ENCODE results near the gene CCDC77. TPM values are rescaled to one million over a fixed set of nuclear protein-coding genes. Genes with fewer than 3 reads are reported as not detected.

The CCDC77 gene
- total RNA-seq, 1 donor from 2014 or later = 17.1 TPM

DNA sequence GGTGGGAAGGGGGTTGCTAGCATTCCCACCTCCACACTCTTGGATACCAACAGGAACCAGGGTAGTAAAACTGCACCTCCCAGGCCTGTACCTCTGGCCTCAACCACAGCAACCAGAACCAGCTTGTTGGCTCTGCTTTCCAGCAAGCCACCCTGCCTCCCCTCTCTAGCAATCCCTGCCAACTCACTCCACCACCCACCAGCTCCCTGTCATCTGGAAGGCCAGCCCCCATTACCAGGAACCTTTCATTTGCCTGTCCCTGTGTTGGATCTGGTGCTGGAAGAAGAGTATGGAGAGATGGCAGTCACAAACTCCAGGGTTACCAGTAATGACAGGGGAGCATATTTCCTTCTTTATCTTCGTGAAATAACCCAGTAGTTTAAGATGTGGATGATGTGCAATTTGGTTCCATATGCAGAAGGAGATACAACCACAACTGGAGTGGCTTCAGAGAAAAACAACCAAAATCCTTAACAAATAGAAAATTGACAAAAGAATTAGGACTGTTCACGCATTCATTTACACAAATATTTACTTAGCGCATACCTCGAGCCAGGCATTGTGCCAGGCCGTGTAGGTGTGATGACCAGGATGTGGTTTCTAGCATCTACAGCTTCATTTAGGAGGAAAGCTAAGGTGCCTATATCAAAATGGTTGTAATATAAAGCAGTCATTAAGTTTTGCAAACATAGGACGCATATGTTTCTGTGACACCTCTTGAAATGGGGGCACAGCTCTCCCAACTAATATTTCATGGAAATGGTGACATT lies 61.7 kb downstream of the CCDC77 start:
- no peak for DNase-seq
- TF ChIP-seq, protein P1, sequence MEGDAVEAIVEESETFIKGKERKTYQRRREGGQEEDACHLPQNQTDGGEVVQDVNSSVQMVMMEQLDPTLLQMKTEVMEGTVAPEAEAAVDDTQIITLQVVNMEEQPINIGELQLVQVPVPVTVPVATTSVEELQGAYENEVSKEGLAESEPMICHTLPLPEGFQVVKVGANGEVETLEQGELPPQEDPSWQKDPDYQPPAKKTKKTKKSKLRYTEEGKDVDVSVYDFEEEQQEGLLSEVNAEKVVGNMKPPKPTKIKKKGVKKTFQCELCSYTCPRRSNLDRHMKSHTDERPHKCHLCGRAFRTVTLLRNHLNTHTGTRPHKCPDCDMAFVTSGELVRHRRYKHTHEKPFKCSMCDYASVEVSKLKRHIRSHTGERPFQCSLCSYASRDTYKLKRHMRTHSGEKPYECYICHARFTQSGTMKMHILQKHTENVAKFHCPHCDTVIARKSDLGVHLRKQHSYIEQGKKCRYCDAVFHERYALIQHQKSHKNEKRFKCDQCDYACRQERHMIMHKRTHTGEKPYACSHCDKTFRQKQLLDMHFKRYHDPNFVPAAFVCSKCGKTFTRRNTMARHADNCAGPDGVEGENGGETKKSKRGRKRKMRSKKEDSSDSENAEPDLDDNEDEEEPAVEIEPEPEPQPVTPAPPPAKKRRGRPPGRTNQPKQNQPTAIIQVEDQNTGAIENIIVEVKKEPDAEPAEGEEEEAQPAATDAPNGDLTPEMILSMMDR (IDR thresholded peaks at IDR 0.05; ENCODE audit: partially characterized antibody, unreplicated experiment) = no peak
- Mint-ChIP-seq H3K27ac (ENCODE audit: unreplicated experiment) (no peak overlapping the region), H3K27me3 (ENCODE audit: unreplicated experiment) (peaks cover 22% of the 10 kb centered on the region), H3K4me1 (ENCODE audit: low read depth, unreplicated experiment) (peaks cover 3% of the 10 kb centered on the region), H3K36me3 (ENCODE audit: unreplicated experiment) (no peaks in the 10 kb centered on the region), H3K4me3 (ENCODE audit: unreplicated experiment) (no peak overlapping the region), H3K9me3 (ENCODE audit: unreplicated experiment) (peaks cover 6% of the 10 kb centered on the region)

DNA sequence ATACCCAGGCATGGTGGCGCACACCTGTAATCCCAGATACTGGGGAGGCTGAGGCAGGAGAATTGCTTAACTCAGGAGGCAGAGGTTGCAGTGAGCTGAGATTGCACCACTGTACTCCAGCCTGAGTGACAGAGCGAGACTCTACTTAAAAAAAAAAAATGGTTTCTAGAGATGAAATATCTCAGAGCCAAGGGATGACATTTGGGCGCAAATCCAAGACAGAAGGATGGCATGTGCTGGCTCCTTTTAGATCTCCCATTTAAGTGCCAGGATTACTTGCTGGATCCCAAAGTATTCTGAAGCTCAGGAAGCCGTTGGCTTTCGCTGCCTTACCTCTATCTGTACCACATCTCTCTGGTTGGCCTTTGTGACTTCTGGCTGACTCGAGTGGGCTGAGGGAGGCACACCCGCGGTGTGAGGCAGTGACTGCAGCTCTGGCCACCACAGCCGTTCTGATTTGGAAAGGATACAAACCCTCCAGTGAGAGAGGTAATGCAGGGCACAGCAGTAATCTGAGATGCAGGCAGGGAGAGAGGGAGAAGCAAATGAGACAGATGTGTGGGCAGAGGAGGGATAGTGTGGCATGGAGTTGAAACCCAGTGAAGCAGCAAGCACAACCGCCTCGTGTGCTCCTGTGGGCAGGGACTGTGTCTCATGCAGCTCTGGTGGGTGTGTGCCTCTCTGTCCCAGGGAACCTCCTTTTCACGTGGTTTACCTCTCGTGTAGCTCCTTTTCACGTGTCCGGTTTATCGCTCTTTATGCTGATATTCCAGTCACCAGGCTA lies 63.2 kb downstream of the CCDC77 start:
- DNase-seq = no peak
- Mint-ChIP-seq H3K4me1 (ENCODE audit: low read depth, unreplicated experiment) (peaks cover 3% of the 10 kb centered on the region), H3K27ac (ENCODE audit: unreplicated experiment) (no peak overlapping the region)

DNA sequence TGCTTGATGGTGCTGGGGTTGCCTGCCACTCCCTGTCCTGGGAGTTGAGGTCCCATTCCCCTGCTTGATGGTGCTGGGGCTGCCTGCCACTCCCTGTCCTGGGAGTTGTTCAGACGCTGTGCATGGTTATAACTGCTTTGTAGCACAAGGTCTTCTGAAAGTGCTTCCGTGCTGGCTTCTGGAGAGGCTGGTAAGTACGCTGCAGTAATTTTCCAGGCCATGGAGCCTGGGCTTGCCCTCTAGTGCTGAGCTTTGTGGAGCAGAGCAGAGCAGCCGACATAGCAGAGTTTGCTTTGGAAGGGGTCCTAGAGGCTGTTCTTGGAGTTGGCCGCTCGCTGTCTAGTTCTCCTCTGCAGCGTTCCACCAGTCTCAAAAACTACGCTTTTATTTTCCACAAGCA lies 64.6 kb downstream of the CCDC77 start:
- no peak overlapping the region for H3K4me3 Mint-ChIP-seq (ENCODE audit: unreplicated experiment)
- H3K27me3 Mint-ChIP-seq (ENCODE audit: unreplicated experiment) = peaks cover 12% of the 10 kb centered on the region
- no peak for DNase-seq
- H3K27ac Mint-ChIP-seq (ENCODE audit: unreplicated experiment) = no peak overlapping the region
- TF ChIP-seq, protein P1 (IDR thresholded peaks at IDR 0.05; ENCODE audit: partially characterized antibody, unreplicated experiment) = no peak
- no peaks in the 10 kb centered on the region for H3K36me3 Mint-ChIP-seq (ENCODE audit: unreplicated experiment)
- H3K9me3 Mint-ChIP-seq (ENCODE audit: unreplicated experiment) = peaks cover 4% of the 10 kb centered on the region
- peaks cover under 1% of the 10 kb centered on the region for H3K4me1 Mint-ChIP-seq (ENCODE audit: low read depth, unreplicated experiment)

More for the DNA sequence above, 63.2 kb downstream of the CCDC77 start:
- Mint-ChIP-seq H3K4me3 (ENCODE audit: unreplicated experiment) (no peak overlapping the region), H3K27me3 (ENCODE audit: unreplicated experiment) (peaks cover 14% of the 10 kb centered on the region), H3K36me3 (ENCODE audit: unreplicated experiment) (no peaks in the 10 kb centered on the region), H3K9me3 (ENCODE audit: unreplicated experiment) (peaks cover 6% of the 10 kb centered on the region)
- TF ChIP-seq, protein P1 (IDR thresholded peaks at IDR 0.05; ENCODE audit: partially characterized antibody, unreplicated experiment) = no peak

DNA sequence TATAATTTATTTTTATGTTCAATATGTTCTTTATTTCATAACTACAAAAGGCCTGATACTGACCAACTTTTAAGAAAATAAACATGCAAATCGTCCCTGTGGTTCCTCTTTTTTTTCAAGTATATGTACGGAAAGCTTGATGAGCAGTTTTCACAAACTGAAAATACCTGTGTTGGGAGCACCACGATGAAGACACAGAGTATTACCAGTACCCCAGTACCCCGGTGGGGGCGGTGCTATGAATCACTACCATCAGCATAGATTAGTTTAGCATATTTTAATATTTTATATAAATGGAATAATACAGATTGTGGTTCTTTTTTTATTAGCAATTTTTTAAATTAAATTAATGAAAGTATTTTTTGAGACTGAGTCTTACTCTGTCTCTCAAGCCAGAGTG lies 65.3 kb downstream of the CCDC77 start:
- H3K4me1 Mint-ChIP-seq (ENCODE audit: low read depth, unreplicated experiment) = no peaks in the 10 kb centered on the region

More for the DNA sequence above, 65.3 kb downstream of the CCDC77 start:
- H3K9me3 Mint-ChIP-seq (ENCODE audit: unreplicated experiment) = peaks cover 2% of the 10 kb centered on the region
- H3K27me3 Mint-ChIP-seq (ENCODE audit: unreplicated experiment) = peaks cover 6% of the 10 kb centered on the region
- TF ChIP-seq, protein P1 (IDR thresholded peaks at IDR 0.05; ENCODE audit: partially characterized antibody, unreplicated experiment) = no peak
- no peak overlapping the region for H3K27ac Mint-ChIP-seq (ENCODE audit: unreplicated experiment)
- DNase-seq = no peak
- no peaks in the 10 kb centered on the region for H3K36me3 Mint-ChIP-seq (ENCODE audit: unreplicated experiment)
- H3K4me3 Mint-ChIP-seq (ENCODE audit: unreplicated experiment) = no peak overlapping the region
